IMR-90 (cell line): ENCODE data around the gene ACAA2. TPM values are rescaled to one million over a fixed set of nuclear protein-coding genes. Genes with fewer than 3 reads are reported as not detected.

Experiments used
- ATAC-seq: fragments of 200-7000 bp; cut with Tn5 transposase; 2 replicates; pipeline ENCODE4 v1.9.1; 2020; ENCODE audit warnings: low read depth, mild to moderate bottlenecking, moderate library complexity
- BruUV-seq: library from RNA; stranded (reverse); fragments of 400-500 nt; replicated peaks from 2 replicates; lab custom pipeline; 2021; lab: Mats Ljungman, UMichigan
- CTCF ChIA-PET: fragments of 300-600 bp; formaldehyde crosslinking; extraction: SDS; loops from one replicate; lab custom pipeline; 2021; ENCODE audit warnings: antibody characterized with exemption; lab: Yijun Ruan, JAX
- POLR2A ChIA-PET: fragments of 300-600 bp; sonication (Branson Sonifier 250); formaldehyde crosslinking; loops from one replicate; lab custom pipeline; 2022; ENCODE audit warnings: antibody characterized with exemption; ENCODE audit not compliant: unreplicated experiment; lab: Charles Lee
- DNase-seq: peaks from one replicate; pipeline ENCODE4 v3.0.0; 2013
- H2AFZ ChIP-seq: replicated peaks from 2 replicates; pipeline ENCODE3; 2013; ENCODE audit warnings: low read length, mild to moderate bottlenecking; ENCODE audit not compliant: poor library complexity
- H2AK5ac ChIP-seq: 2 replicates; pipeline ENCODE4 v1.6.1; 2013; ENCODE audit warnings: low read depth, low read length, inconsistent platforms
- H2AK9ac ChIP-seq: replicated peaks from 2 replicates; pipeline ENCODE3; 2013; ENCODE audit warnings: mild to moderate bottlenecking, low read depth, low read length, moderate library complexity; ENCODE audit not compliant: poor library complexity
- H2BK120ac ChIP-seq: 2 replicates; pipeline ENCODE4 v1.6.1; 2013; ENCODE audit warnings: low read depth, low read length, inconsistent platforms
- H2BK15ac ChIP-seq: 3 replicates; pipeline ENCODE4 v1.6.1; 2013; ENCODE audit warnings: low read depth, low read length, inconsistent platforms
- H2BK20ac ChIP-seq: 2 replicates; pipeline ENCODE4 v1.6.1; 2013; ENCODE audit warnings: low read depth, mild to moderate bottlenecking, inconsistent platforms, low read length, moderate library complexity
- H2BK5ac ChIP-seq: 2 replicates; pipeline ENCODE4 v1.6.1; 2013; ENCODE audit warnings: mild to moderate bottlenecking, low read depth, low read length, inconsistent platforms; ENCODE audit not compliant: poor library complexity, severe bottlenecking
- H3K14ac ChIP-seq: replicated peaks from 2 replicates; pipeline ENCODE4 v1.6.1; 2013; ENCODE audit warnings: low read depth, low read length, inconsistent platforms
- H3K18ac ChIP-seq: 2 replicates; pipeline ENCODE4 v1.6.1; 2013; ENCODE audit warnings: low read depth, low read length, control low read depth
- H3K23ac ChIP-seq: 2 replicates; pipeline ENCODE4 v1.6.1; 2013; ENCODE audit warnings: low read depth, low read length, inconsistent platforms
- H3K27ac ChIP-seq: 2 replicates; pipeline ENCODE4 v1.5.1; 2013; ENCODE audit warnings: mild to moderate bottlenecking, control low read depth, low read length; ENCODE audit not compliant: insufficient read depth
- H3K27me3 ChIP-seq: 2 replicates; pipeline ENCODE4 v1.6.1; 2013; ENCODE audit warnings: low read length; ENCODE audit not compliant: control insufficient read depth, insufficient read depth
- H3K36me3 ChIP-seq: 2 replicates; pipeline ENCODE4 v1.6.1; 2013; ENCODE audit warnings: low read length, mixed read lengths; ENCODE audit not compliant: control insufficient read depth, insufficient read depth
- H3K4ac ChIP-seq: 2 replicates; pipeline ENCODE4 v1.6.1; 2013; ENCODE audit warnings: low read depth, low read length, inconsistent platforms
- H3K4me1 ChIP-seq: 2 replicates; pipeline ENCODE4 v1.6.1; 2013; ENCODE audit warnings: low read length, mixed read lengths; ENCODE audit not compliant: control insufficient read depth, insufficient read depth
- H3K4me2 ChIP-seq: 2 replicates; pipeline ENCODE4 v1.6.1; 2013; ENCODE audit warnings: low read depth, mild to moderate bottlenecking, control low read depth, low read length, moderate library complexity
- H3K4me3 ChIP-seq: 2 replicates; pipeline ENCODE4 v1.5.1; 2013; ENCODE audit warnings: low read depth, mild to moderate bottlenecking, control low read depth, low read length, moderate library complexity; ENCODE audit not compliant: insufficient read depth
- H3K56ac ChIP-seq: 2 replicates; pipeline ENCODE4 v1.6.1; 2013; ENCODE audit warnings: low read length, inconsistent platforms; ENCODE audit not compliant: insufficient read depth; ENCODE audit errors: extremely low read depth
- H3K79me1 ChIP-seq, 2 experiments: 2 replicates each; pipeline ENCODE4 v1.6.1; 2013; ENCODE audit warnings: low read length in 2 of 2, inconsistent platforms in 1 of 2, low read depth in 1 of 2
- H3K9ac ChIP-seq: 2 replicates; pipeline ENCODE4 v1.6.1; 2013; ENCODE audit warnings: low read depth, low read length, control low read depth
- H3K9me1 ChIP-seq: 2 replicates; pipeline ENCODE4 v1.6.1; 2013; ENCODE audit warnings: low read length, inconsistent platforms; ENCODE audit not compliant: insufficient read depth
- H3K9me3 ChIP-seq: 2 replicates; pipeline ENCODE4 v1.6.1; 2013; ENCODE audit warnings: low read length; ENCODE audit not compliant: control insufficient read depth, insufficient read depth
- H4K20me1 ChIP-seq: 2 replicates; pipeline ENCODE4 v1.6.1; 2013; ENCODE audit warnings: low read length, inconsistent platforms; ENCODE audit not compliant: insufficient read depth
- H4K5ac ChIP-seq: 2 replicates; pipeline ENCODE4 v1.6.1; 2013; ENCODE audit warnings: mild to moderate bottlenecking, low read depth, low read length, control low read depth
- H4K8ac ChIP-seq, 2 experiments: 2 replicates each; pipeline ENCODE4 v1.6.1; 2013; ENCODE audit warnings: low read depth in 2 of 2, low read length in 2 of 2, control low read depth in 1 of 2, inconsistent platforms in 1 of 2
- H4K91ac ChIP-seq: 2 replicates; pipeline ENCODE4 v1.6.1; 2013; ENCODE audit warnings: low read depth, low read length, inconsistent platforms; ENCODE audit not compliant: insufficient read depth
- BHLHE40 ChIP-seq: fragments of 150-350 bp; IDR thresholded peaks from 2 replicates; pipeline ENCODE4 v1.6.1; 2016; ENCODE audit warnings: mild to moderate bottlenecking, low read depth, low read length
- CEBPB ChIP-seq: IDR thresholded peaks from 2 replicates; pipeline ENCODE4 v1.6.1; 2012; ENCODE audit warnings: low read depth, low read length, improper control_type of control experiment
- CHD1 ChIP-seq: IDR thresholded peaks from 2 replicates; pipeline ENCODE4 v1.6.1; 2012; ENCODE audit warnings: low read depth, low read length, improper control_type of control experiment
- FOS ChIP-seq: fragments of 150-350 bp; IDR thresholded peaks from 2 replicates; pipeline ENCODE4 v1.6.1; 2016; ENCODE audit warnings: low read depth, low read length
- MAFK ChIP-seq: IDR thresholded peaks from 2 replicates; pipeline ENCODE4 v1.6.1; 2012; ENCODE audit warnings: low read depth, low read length, improper control_type of control experiment
- MAZ ChIP-seq: IDR thresholded peaks from 2 replicates; pipeline ENCODE4 v1.6.1; 2012; ENCODE audit warnings: low read depth, mild to moderate bottlenecking, low read length, improper control_type of control experiment, moderate library complexity, borderline replicate concordance
- MXI1 ChIP-seq: IDR thresholded peaks from 2 replicates; pipeline ENCODE4 v1.6.1; 2012; ENCODE audit warnings: low read depth, mild to moderate bottlenecking, low read length, moderate library complexity, borderline replicate concordance
- NFE2L2 ChIP-seq: fragments of 150-350 bp; IDR thresholded peaks from 2 replicates; pipeline ENCODE4 v1.6.1; 2016; ENCODE audit warnings: low read depth, mild to moderate bottlenecking, low read length
- POLR2A ChIP-seq: IDR thresholded peaks from 2 replicates; pipeline ENCODE4 v1.6.1; 2012; ENCODE audit warnings: mild to moderate bottlenecking, low read depth, low read length
- RAD21 ChIP-seq: IDR thresholded peaks from 2 replicates; pipeline ENCODE4 v1.6.1; 2012; ENCODE audit warnings: low read length, improper control_type of control experiment
- RCOR1 ChIP-seq: IDR thresholded peaks from 2 replicates; pipeline ENCODE4 v1.6.1; 2012; ENCODE audit warnings: mild to moderate bottlenecking, low read length, improper control_type of control experiment; ENCODE audit not compliant: insufficient replicate concordance
- RFX5 ChIP-seq: IDR thresholded peaks from 2 replicates; pipeline ENCODE4 v1.8.0; 2012; ENCODE audit warnings: low read depth, mild to moderate bottlenecking, low read length, moderate library complexity
- SMC3 ChIP-seq: fragments of 150-350 bp; IDR thresholded peaks from 2 replicates; pipeline ENCODE4 v1.6.1; 2016; ENCODE audit warnings: low read depth, mild to moderate bottlenecking, antibody characterized with exemption, low read length, moderate library complexity
- WGBS, 2 experiments: methylation state at CpG; one replicate each; pipeline versions ENCODE4 v1.1.5 to v1.1.7; 2013; ENCODE audit warnings: missing lambda C conversion rate in 2 of 2; ENCODE audit not compliant: insufficient read length in 1 of 2; ENCODE audit errors: extremely low coverage in 2 of 2; 5-methylcytosine and 5-hydroxymethylcytosine counted together
- dilution Hi-C: fragments of 300-500 bp; cut with HindIII; formaldehyde crosslinking; loops from one replicate; pipeline ENCODE4 v1.14.3; 2018; ENCODE audit warnings: low sequenced_read_pairs; ENCODE audit not compliant: unreplicated experiment
- in situ Hi-C: fragments of 300-500 bp; cut with MboI; formaldehyde crosslinking; loops from 3 replicates; pipeline ENCODE4 v1.14.3; 2019; ENCODE audit warnings: low sequenced_read_pairs, inconsistent platforms, mixed read lengths
- intact Hi-C: fragments of 100-400 bp; cut with micrococcal nuclease; formaldehyde crosslinking; loops from 2 replicates; pipeline ENCODE4 v1.10.0; 2022
- polyA plus RNA-seq, 3 experiments: library from polyadenylated mRNA; depleted of rRNA; stranded (reverse); fragments of >200 nt; gene quantifications; 2 replicates each; pipeline ENCODE4 v1.2.3, GENCODE V29; 2012; ENCODE audit warnings: low replicate concordance in 1 of 3
- total RNA-seq: library from RNA; depleted of rRNA; stranded (reverse); fragments of >200 nt; gene quantifications from 2 replicates; pipeline ENCODE4 v1.2.3, GENCODE V29; 2012
- TF ChIP-seq, protein P1 (sequence below): fragments of 150-350 bp; IDR thresholded peaks from 2 replicates; pipeline ENCODE4 v1.6.1; 2016; ENCODE audit warnings: low read depth, mild to moderate bottlenecking, low read length, moderate library complexity, borderline replicate concordance
- TF ChIP-seq, protein P2 (sequence below): fragments of 150-350 bp; IDR thresholded peaks from 2 replicates; pipeline ENCODE4 v1.6.1; 2017; ENCODE audit warnings: mild to moderate bottlenecking, antibody characterized with exemption, low read length, low read depth
- TF ChIP-seq, protein P3 (sequence below): conservative IDR thresholded peaks from 2 replicates; pipeline ENCODE4 v1.5.1; 2012; ENCODE audit warnings: mild to moderate bottlenecking, low read depth, low read length, improper control_type of control experiment

The ACAA2 gene
- total and polyA plus RNA-seq, 2 of the 4 experiments (the other 2 are of a cell fraction): 24.4 to 61.5 TPM

DNA sequence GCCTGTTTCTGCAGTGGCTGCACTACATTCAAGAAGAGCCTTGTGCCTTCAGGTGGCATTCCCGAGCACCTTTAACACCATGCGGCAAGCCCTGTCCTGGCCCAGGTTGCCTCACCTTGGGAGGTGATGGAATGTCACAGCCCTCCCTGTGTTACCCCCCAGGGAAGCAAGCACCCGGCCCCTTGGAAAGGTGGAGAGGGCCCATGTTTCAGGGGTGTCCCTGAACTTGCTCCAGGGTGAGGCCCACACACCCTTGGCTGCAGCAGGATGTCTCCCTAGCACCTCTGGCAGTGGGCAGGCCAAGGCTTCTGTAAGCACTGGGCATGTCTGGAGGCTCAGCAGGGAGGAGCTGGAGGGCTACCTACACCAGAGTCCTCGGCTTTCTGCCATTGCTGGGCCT is 29.3 kb upstream of the ACAA2 start:
- H2AK9ac ChIP-seq: no peak overlapping the region
- H2BK20ac ChIP-seq: no peak overlapping the region
- H3K18ac ChIP-seq: no peak overlapping the region
- no peaks in the 10 kb centered on the region for H3K79me1 ChIP-seq
- TF ChIP-seq MXI1: no peak
- TF ChIP-seq MAZ: no peak
- TF ChIP-seq CHD1: no peak
- TF ChIP-seq, protein P1, sequence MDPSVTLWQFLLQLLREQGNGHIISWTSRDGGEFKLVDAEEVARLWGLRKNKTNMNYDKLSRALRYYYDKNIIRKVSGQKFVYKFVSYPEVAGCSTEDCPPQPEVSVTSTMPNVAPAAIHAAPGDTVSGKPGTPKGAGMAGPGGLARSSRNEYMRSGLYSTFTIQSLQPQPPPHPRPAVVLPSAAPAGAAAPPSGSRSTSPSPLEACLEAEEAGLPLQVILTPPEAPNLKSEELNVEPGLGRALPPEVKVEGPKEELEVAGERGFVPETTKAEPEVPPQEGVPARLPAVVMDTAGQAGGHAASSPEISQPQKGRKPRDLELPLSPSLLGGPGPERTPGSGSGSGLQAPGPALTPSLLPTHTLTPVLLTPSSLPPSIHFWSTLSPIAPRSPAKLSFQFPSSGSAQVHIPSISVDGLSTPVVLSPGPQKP: no peak
- TF ChIP-seq FOS: no peak
- TF ChIP-seq CEBPB: no peak
- no peak for TF ChIP-seq RCOR1
- TF ChIP-seq POLR2A: no peak
- TF ChIP-seq BHLHE40: no peak
- no peak for TF ChIP-seq NFE2L2
- no peak for TF ChIP-seq RAD21
- TF ChIP-seq, protein P2, sequence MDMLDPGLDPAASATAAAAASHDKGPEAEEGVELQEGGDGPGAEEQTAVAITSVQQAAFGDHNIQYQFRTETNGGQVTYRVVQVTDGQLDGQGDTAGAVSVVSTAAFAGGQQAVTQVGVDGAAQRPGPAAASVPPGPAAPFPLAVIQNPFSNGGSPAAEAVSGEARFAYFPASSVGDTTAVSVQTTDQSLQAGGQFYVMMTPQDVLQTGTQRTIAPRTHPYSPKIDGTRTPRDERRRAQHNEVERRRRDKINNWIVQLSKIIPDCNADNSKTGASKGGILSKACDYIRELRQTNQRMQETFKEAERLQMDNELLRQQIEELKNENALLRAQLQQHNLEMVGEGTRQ: no peak
- no peak for TF ChIP-seq MAFK
- TF ChIP-seq, protein P3, sequence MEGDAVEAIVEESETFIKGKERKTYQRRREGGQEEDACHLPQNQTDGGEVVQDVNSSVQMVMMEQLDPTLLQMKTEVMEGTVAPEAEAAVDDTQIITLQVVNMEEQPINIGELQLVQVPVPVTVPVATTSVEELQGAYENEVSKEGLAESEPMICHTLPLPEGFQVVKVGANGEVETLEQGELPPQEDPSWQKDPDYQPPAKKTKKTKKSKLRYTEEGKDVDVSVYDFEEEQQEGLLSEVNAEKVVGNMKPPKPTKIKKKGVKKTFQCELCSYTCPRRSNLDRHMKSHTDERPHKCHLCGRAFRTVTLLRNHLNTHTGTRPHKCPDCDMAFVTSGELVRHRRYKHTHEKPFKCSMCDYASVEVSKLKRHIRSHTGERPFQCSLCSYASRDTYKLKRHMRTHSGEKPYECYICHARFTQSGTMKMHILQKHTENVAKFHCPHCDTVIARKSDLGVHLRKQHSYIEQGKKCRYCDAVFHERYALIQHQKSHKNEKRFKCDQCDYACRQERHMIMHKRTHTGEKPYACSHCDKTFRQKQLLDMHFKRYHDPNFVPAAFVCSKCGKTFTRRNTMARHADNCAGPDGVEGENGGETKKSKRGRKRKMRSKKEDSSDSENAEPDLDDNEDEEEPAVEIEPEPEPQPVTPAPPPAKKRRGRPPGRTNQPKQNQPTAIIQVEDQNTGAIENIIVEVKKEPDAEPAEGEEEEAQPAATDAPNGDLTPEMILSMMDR: no peak
- no peak for TF ChIP-seq RFX5
- no peak for TF ChIP-seq SMC3
- H3K9me3 ChIP-seq: no peaks in the 10 kb centered on the region
- in situ Hi-C loops (loop anchor here (10.0 kb wide), 1 partner anchor 348 kb away; the partner anchor contains the start of gene RPL17), dilution Hi-C loops (no loop called here), intact Hi-C loops (no loop called here)
- ATAC-seq (no peak), DNase-seq (no peak)
- H3K36me3 ChIP-seq: no peaks in the 10 kb centered on the region
- H2AFZ ChIP-seq: no peak overlapping the region
- H3K4me2 ChIP-seq: no peak overlapping the region
- no peak overlapping the region for H4K5ac ChIP-seq
- no peaks in the 10 kb centered on the region for H3K27me3 ChIP-seq
- H3K4me1 ChIP-seq: peaks cover 4% of the 10 kb centered on the region
- no peak overlapping the region for H3K56ac ChIP-seq
- 100% methylated on average over 1 of the region's 4 CpGs; no CpG with 5 or more reads in 1 of the 2 experiments for WGBS, 2 experiments
- H3K14ac ChIP-seq: no peak overlapping the region
- H4K20me1 ChIP-seq: no peaks in the 10 kb centered on the region
- ChIA-PET CTCF (no interaction called here), POLR2A (no interaction called here)
- H4K8ac ChIP-seq: no peak overlapping the region
- H3K4ac ChIP-seq: no peak overlapping the region
- no TSS peak for BruUV-seq
- H3K4me3 ChIP-seq: no peak overlapping the region
- H2AK5ac ChIP-seq: no peak overlapping the region
- peaks cover 3% of the 10 kb centered on the region; the same call in 1 of the 2 replicates for H3K9me1 ChIP-seq
- no peak overlapping the region for H3K27ac ChIP-seq
- no peak overlapping the region for H3K23ac ChIP-seq
- H2BK15ac ChIP-seq: no peak overlapping the region
- H2BK120ac ChIP-seq: no peak overlapping the region
- no peak overlapping the region for H2BK5ac ChIP-seq
- H3K9ac ChIP-seq: no peak overlapping the region
- no peak overlapping the region for H4K91ac ChIP-seq
